Right atrium auricular region (tissue), 2 donors: ENCODE measurements around the gene COPS7A. TPM values are rescaled to one million over a fixed set of nuclear protein-coding genes. Genes with fewer than 3 reads are reported as not detected.
"Not testable (repeated sequence)": the region's sequence is repeated elsewhere in the genome, so short reads cannot be mapped to it uniquely, and the experiment has no call there.

Experiments used
- DNase-seq: peaks from one replicate; pipeline ENCODE4 v3.0.0-alpha.2; 2019; ENCODE audit warnings: low spot score
- H3K27ac ChIP-seq, 2 donors: fragments of 200-600 bp; sonication (generic); 1 replicate in 1 of 2; 2 replicates in 1 of 2; pipeline ENCODE4 v1.5.1; 2016 to 2019
- H3K27me3 ChIP-seq, 2 donors: fragments of 200-600 bp; sonication (generic); one replicate each; pipeline versions ENCODE4 v1.5.1 to v1.6.0; 2017 to 2019
- H3K36me3 ChIP-seq: fragments of 200-600 bp; sonication (generic); one replicate; pipeline ENCODE4 v1.5.1; 2016
- H3K4me1 ChIP-seq, 2 donors: fragments of 200-600 bp; sonication (generic); one replicate each; pipeline versions ENCODE4 v1.5.1 to v1.6.0; 2017 to 2019
- H3K4me3 ChIP-seq, 2 donors: fragments of 200-600 bp; sonication (generic); 1 replicate in 1 of 2; 2 replicates in 1 of 2; pipeline ENCODE4 v1.5.1; 2017 to 2019; ENCODE audit warnings: mild to moderate bottlenecking in 1 of 2, moderate library complexity in 1 of 2
- H3K9me3 ChIP-seq, 2 donors: fragments of 200-600 bp; sonication (generic); one replicate each; pipeline ENCODE4 v1.5.1; 2019
- total RNA-seq, 2 donors: library from RNA; depleted of rRNA; stranded (reverse); fragments of >200 nt; gene quantifications; one replicate each; pipeline ENCODE4 v1.1.0, GENCODE V29; 2016
- TF ChIP-seq, protein P1 (sequence below), 2 donors: fragments of 200-600 bp; sonication (generic); IDR thresholded peaks; one replicate each; pipeline ENCODE4 v1.5.1; 2019; ENCODE audit warnings: antibody characterized with exemption in 2 of 2

Gene COPS7A
- total RNA-seq, 2 donors from 2014 or later = 72.7 to 73.6 TPM

GRCh38 chr12:6699259-6699988 is 24.4 kb upstream of the COPS7A start:
- no peak overlapping the region for H3K27ac ChIP-seq
- H3K9me3 ChIP-seq = no peaks in the 10 kb centered on the region
- H3K4me1 ChIP-seq = peaks cover 0 to 18% of the 10 kb centered on the region in 2 donors
- DNase-seq = no peak
- H3K4me3 ChIP-seq = peak overlapping the region; percentile 39 to 53
- H3K36me3 ChIP-seq = no peaks in the 10 kb centered on the region
- peaks cover 11 to 28% of the 10 kb centered on the region in 2 donors for H3K27me3 ChIP-seq
- TF ChIP-seq, protein P1, sequence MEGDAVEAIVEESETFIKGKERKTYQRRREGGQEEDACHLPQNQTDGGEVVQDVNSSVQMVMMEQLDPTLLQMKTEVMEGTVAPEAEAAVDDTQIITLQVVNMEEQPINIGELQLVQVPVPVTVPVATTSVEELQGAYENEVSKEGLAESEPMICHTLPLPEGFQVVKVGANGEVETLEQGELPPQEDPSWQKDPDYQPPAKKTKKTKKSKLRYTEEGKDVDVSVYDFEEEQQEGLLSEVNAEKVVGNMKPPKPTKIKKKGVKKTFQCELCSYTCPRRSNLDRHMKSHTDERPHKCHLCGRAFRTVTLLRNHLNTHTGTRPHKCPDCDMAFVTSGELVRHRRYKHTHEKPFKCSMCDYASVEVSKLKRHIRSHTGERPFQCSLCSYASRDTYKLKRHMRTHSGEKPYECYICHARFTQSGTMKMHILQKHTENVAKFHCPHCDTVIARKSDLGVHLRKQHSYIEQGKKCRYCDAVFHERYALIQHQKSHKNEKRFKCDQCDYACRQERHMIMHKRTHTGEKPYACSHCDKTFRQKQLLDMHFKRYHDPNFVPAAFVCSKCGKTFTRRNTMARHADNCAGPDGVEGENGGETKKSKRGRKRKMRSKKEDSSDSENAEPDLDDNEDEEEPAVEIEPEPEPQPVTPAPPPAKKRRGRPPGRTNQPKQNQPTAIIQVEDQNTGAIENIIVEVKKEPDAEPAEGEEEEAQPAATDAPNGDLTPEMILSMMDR (IDR thresholded peaks at IDR 0.05) = no peak

GRCh38 chr12:6699989-6700645 is 23.7 kb upstream of the COPS7A start:
- no peaks in the 10 kb centered on the region for H3K36me3 ChIP-seq
- no peak overlapping the region for H3K27ac ChIP-seq
- H3K4me1 ChIP-seq = peaks cover 0 to 18% of the 10 kb centered on the region in 2 donors
- peaks cover 11 to 28% of the 10 kb centered on the region in 2 donors for H3K27me3 ChIP-seq
- H3K4me3 ChIP-seq = peak overlapping the region; percentile 39 to 53
- DNase-seq = no peak
- H3K9me3 ChIP-seq = no peaks in the 10 kb centered on the region
- TF ChIP-seq, protein P1 (IDR thresholded peaks at IDR 0.05) = no peak

DNA sequence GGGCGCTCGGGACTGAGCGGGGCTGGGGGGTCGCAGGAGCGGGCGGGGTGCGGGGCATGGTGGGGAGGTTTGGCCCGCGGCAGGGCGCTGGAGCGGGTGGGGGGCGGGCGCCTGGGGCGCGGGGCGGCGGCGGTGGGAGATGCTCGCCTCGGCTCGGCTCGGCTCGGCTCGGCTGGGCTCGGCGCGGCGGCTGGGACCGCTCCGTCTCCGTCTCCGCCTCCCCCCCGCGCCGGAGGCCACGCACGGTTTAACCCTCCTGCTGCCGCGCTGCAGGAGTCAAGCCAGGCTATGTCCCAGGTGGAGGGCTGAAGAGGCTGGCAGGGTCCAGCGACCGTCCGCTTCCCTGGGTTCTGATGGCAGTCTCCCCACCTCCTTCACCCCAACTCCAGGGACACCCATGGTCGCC is 23.2 kb upstream of the COPS7A start, which contains the start of gene PIANP:
TSS of gene PIANP (minus strand) at position 170 of the 406 bp plus-strand sequence. CDS start 2,754 bp downstream, outside the sequence.
- Histone ChIP-seq H3K9me3 (no peaks in the 10 kb centered on the region), H3K4me3 (peak within 1 kb of the TSS; percentile 39 to 53), H3K36me3 (no peaks in the 10 kb centered on the region), H3K4me1 (peaks cover 0 to 18% of the 10 kb centered on the region in 2 donors), H3K27ac (no peak within 1 kb of the TSS), H3K27me3 (peaks cover 11 to 28% of the 10 kb centered on the region in 2 donors)
- TF ChIP-seq, protein P1 (IDR thresholded peaks at IDR 0.05) = no peak
- DNase-seq = no peak

DNA sequence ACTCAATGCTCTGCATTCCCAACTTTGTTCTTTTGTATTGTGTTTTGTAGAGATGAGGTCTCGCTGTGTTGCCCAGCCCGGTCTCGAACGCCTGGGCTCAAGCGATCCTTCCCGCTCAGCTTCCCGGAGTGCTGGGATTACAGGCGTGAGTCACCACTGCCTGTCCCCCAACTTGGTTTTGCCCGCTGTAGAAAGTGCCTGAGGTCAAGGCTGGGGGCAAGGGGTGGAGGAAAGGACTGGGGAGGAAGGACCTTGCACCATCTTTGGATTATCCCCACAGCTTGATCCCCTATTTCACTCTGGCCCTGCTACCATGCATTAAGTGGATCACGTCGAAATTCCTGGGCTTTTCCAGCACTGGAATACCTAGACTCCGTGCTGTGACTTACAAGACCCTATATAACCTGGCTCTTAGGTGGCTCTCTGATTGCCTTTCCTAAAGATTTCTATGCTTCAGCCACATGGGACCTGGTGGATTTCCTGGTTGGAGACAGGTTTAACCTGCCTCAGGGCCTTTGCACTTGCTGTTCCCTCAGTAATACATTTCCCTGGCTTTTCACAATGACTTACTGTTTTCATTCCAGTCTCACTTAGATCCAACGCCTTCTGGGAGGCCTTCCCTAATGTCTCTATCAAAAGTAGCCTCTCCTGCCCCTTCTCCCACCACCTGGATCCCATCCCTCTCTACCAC is 22.6 kb upstream of the COPS7A start:
- no peak for DNase-seq

GRCh38 chr12:6703631-6704030 is 20.2 kb upstream of the COPS7A start:
- TF ChIP-seq, protein P1 (IDR thresholded peaks at IDR 0.05) = no peak
- no peak overlapping the region for H3K4me3 ChIP-seq
- H3K36me3 ChIP-seq = no peaks in the 10 kb centered on the region
- peaks cover 0 to 18% of the 10 kb centered on the region in 2 donors for H3K4me1 ChIP-seq
- H3K9me3 ChIP-seq = no peaks in the 10 kb centered on the region
- H3K27me3 ChIP-seq = peaks cover 11 to 27% of the 10 kb centered on the region in 2 donors
- H3K27ac ChIP-seq = no peak overlapping the region
- no peak for DNase-seq

More for the DNA sequence above, 22.6 kb upstream of the COPS7A start:
- Histone ChIP-seq H3K9me3 (no peaks in the 10 kb centered on the region), H3K4me3 (peak overlapping the region in 1 of 2 donors; percentile 53), H3K4me1 (peaks cover 0 to 18% of the 10 kb centered on the region in 2 donors), H3K36me3 (no peaks in the 10 kb centered on the region), H3K27ac (no peak overlapping the region), H3K27me3 (peaks cover 11 to 28% of the 10 kb centered on the region in 2 donors)
- TF ChIP-seq, protein P1 (IDR thresholded peaks at IDR 0.05) = no peak

DNA sequence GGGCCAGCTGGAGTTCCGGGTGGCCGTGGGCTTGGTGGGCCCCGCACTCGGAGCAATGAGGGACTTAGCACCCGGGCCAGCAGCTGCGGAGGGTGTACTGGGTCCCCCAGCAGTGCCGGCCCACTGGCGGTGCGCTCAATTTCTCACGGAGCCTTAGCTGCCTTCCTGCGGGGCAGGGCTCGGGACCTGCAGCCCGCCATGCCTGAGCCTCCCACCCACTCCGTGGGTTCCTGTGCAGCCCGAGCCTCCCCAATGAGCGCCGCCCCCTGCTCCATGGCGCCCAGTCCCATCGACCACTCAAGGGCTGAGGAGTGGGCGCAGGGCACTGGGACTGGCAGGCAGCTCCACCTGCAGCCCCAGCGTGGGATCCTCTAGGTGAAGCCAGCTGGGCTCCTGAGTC is 15.5 kb upstream of the COPS7A start:
- DNase-seq, H3K9me3 ChIP-seq, H3K4me3 ChIP-seq, H3K36me3 ChIP-seq, H3K27me3 ChIP-seq, H3K4me1 ChIP-seq, H3K27ac ChIP-seq: not testable (repeated sequence)
